CD4-positive, alpha-beta T cell (primary cell): Measurements from ENCODE around the gene RHOBTB3. TPM values are rescaled to one million over a fixed set of nuclear protein-coding genes. Genes with fewer than 3 reads are reported as not detected.

Experiments
- ATAC-seq: fragments of 200-7000 bp; cut with Tn5 transposase; one replicate; pipeline ENCODE4 v1.10.0; 2022; ENCODE audit warnings: mild to moderate bottlenecking; ENCODE audit not compliant: poor library complexity
- CTCF ChIA-PET: fragments of 350-600 bp; sonication (Branson Sonifier 250); formaldehyde crosslinking; loops from one replicate; lab custom pipeline; 2021; ENCODE audit warnings: antibody characterized with exemption, inconsistent platforms; lab: Charles Lee
- POLR2A ChIA-PET: fragments of 350-600 bp; sonication (Branson Sonifier 250); formaldehyde crosslinking; loops from one replicate; lab custom pipeline; 2021; ENCODE audit warnings: antibody characterized with exemption, inconsistent platforms; lab: Charles Lee
- DNase-seq, 14 experiments: peaks; one replicate each; pipeline ENCODE4 v3.0.0-alpha.2; 2013 to 2020; ENCODE audit warnings: mixed read lengths in 2 of 14
- H3K27ac ChIP-seq, 2 donors: one replicate each; pipeline versions ENCODE4 v1.5.1 to v1.7.0; 2013; ENCODE audit warnings: low read length in 2 of 2, low read depth in 1 of 2, mild to moderate bottlenecking in 1 of 2
- H3K27me3 ChIP-seq, 2 experiments: 1 replicate in 1 of 2; 2 replicates in 1 of 2; pipeline versions ENCODE4 v1.6.1 to v1.7.0; 2013; ENCODE audit warnings: low read length in 2 of 2, control low read depth in 1 of 2, mild to moderate bottlenecking in 1 of 2, moderate library complexity in 1 of 2; ENCODE audit not compliant: insufficient read depth in 2 of 2, control insufficient read depth in 1 of 2
- H3K36me3 ChIP-seq: one replicate; pipeline ENCODE4 v1.6.1; 2013; ENCODE audit warnings: low read length, control low read depth; ENCODE audit not compliant: insufficient read depth
- H3K4me1 ChIP-seq: one replicate; pipeline ENCODE4 v1.6.1; 2013; ENCODE audit warnings: low read length, control low read depth; ENCODE audit not compliant: insufficient read depth
- H3K4me3 ChIP-seq: one replicate; pipeline ENCODE4 v1.5.1; 2013; ENCODE audit warnings: mild to moderate bottlenecking, low read length, moderate library complexity
- H3K9me3 ChIP-seq, 2 experiments: 1 replicate in 1 of 2; 2 replicates in 1 of 2; pipeline versions ENCODE4 v1.6.1 to v1.7.0; 2013; ENCODE audit warnings: low read length in 2 of 2, mild to moderate bottlenecking in 2 of 2, control low read depth in 1 of 2, moderate library complexity in 1 of 2; ENCODE audit not compliant: control insufficient read depth in 1 of 2, insufficient read depth in 1 of 2
- H3K27ac Mint-ChIP-seq: one replicate; pipeline ENCODE4 v1.8.0; 2020; ENCODE audit warnings: mixed read lengths
- H3K27me3 Mint-ChIP-seq: one replicate; pipeline ENCODE4 v1.8.0; 2021; ENCODE audit warnings: mixed read lengths
- H3K36me3 Mint-ChIP-seq: one replicate; pipeline ENCODE4 v1.8.0; 2021; ENCODE audit warnings: low read depth, mixed read lengths
- H3K4me1 Mint-ChIP-seq: one replicate; pipeline ENCODE4 v1.8.0; 2021; ENCODE audit warnings: low read depth, mixed read lengths
- H3K4me3 Mint-ChIP-seq: one replicate; pipeline ENCODE4 v1.8.0; 2020; ENCODE audit warnings: mild to moderate bottlenecking, mixed read lengths
- H3K9me3 Mint-ChIP-seq: one replicate; pipeline ENCODE4 v1.8.0; 2020; ENCODE audit warnings: mixed read lengths
- intact Hi-C, 2 experiments: fragments of 100-400 bp; cut with DNase I in 1 of 2; cut with micrococcal nuclease in 1 of 2; formaldehyde crosslinking; loops; one replicate each; pipeline versions ENCODE4 v1.15.1 to v1.9.0; 2023 to 2025; cut with DNase I, micrococcal nuclease
- total RNA-seq, 174 experiments: library from RNA in 2 of 174; stranded (reverse) in 2 of 174; gene quantifications; one replicate each; pipeline ENCODE4 v1.2.3 and lab custom pipeline; 2021 to 2026
- TF ChIP-seq, protein P1 (sequence below): fragments of 200-600 bp; IDR thresholded peaks from one replicate; pipeline ENCODE4 v1.8.0; 2022; ENCODE audit warnings: antibody characterized with exemption, mild to moderate bottlenecking

Gene RHOBTB3
- total RNA-seq, 2 experiments from 2014 or later: 3.8 to 4.3 TPM

DNA sequence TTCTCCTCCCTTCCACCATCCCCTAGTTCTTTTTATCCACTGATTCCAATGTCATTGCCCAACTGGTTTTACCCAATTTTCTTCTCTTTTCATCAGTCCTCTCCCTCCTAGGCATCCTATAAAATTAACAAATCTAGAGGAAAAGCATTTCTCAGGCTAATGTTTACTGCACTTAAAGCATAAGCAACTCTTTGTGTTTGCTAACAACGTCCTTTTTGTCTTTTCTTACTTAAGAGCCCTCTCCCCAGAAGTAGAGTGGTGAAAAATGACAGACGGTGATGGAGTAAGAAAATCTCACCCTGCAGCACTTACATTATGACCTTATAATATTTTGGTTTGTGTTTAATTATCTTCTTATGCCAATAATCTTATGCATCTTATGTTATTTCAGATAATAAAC, 46.8 kb upstream of the RHOBTB3 start:
- CTCF ChIA-PET: no interaction called here

DNA sequence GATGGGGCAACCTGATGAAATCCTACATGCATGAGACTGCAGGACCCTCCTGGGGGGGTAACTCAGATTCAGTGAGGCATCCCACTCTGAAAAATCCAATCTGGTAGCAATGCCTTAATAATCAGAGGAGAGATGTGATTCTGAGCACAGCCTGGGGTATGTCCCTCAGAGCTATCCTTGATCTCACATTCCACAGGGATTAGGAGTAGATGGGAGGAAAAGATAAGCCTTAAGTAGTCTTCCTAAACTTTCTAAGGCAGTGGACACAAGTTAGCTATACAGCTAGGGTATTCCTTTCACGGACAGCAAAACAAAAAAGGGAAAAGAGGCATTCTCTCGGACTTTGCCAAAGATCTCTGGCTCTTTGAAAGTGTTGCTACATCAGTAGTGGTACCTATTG, 44.5 kb upstream of the RHOBTB3 start:
- H3K9me3 Mint-ChIP-seq: peaks cover 5% of the 10 kb centered on the region
- Histone ChIP-seq H3K27me3 (no peaks in the 10 kb centered on the region), H3K27ac (no peak overlapping the region), H3K4me3 (no peak overlapping the region), H3K9me3 (no peaks in the 10 kb centered on the region), H3K4me1 (no peaks in the 10 kb centered on the region), H3K36me3 (no peaks in the 10 kb centered on the region)
- H3K36me3 Mint-ChIP-seq: no peaks in the 10 kb centered on the region
- ChIA-PET CTCF (no interaction called here), POLR2A (no interaction called here)
- no peak overlapping the region for H3K4me3 Mint-ChIP-seq
- H3K27ac Mint-ChIP-seq: no peak overlapping the region
- DNase-seq (no peak), ATAC-seq (no peak)
- intact Hi-C loops: no loop called here
- TF ChIP-seq, protein P1, sequence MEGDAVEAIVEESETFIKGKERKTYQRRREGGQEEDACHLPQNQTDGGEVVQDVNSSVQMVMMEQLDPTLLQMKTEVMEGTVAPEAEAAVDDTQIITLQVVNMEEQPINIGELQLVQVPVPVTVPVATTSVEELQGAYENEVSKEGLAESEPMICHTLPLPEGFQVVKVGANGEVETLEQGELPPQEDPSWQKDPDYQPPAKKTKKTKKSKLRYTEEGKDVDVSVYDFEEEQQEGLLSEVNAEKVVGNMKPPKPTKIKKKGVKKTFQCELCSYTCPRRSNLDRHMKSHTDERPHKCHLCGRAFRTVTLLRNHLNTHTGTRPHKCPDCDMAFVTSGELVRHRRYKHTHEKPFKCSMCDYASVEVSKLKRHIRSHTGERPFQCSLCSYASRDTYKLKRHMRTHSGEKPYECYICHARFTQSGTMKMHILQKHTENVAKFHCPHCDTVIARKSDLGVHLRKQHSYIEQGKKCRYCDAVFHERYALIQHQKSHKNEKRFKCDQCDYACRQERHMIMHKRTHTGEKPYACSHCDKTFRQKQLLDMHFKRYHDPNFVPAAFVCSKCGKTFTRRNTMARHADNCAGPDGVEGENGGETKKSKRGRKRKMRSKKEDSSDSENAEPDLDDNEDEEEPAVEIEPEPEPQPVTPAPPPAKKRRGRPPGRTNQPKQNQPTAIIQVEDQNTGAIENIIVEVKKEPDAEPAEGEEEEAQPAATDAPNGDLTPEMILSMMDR: no peak
- H3K27me3 Mint-ChIP-seq: peaks cover 5% of the 10 kb centered on the region
- H3K4me1 Mint-ChIP-seq: no peaks in the 10 kb centered on the region

More for the DNA sequence above, 46.8 kb upstream of the RHOBTB3 start:
- Histone ChIP-seq H3K36me3 (no peaks in the 10 kb centered on the region), H3K27me3 (no peaks in the 10 kb centered on the region), H3K4me3 (no peak overlapping the region), H3K4me1 (no peaks in the 10 kb centered on the region), H3K9me3 (no peaks in the 10 kb centered on the region), H3K27ac (no peak overlapping the region)
- ATAC-seq (no peak), DNase-seq (no peak)
- no peaks in the 10 kb centered on the region for H3K9me3 Mint-ChIP-seq
- TF ChIP-seq, protein P1: no peak
- peaks cover 5% of the 10 kb centered on the region for H3K27me3 Mint-ChIP-seq
- no peaks in the 10 kb centered on the region for H3K4me1 Mint-ChIP-seq
- POLR2A ChIA-PET: no interaction called here
- no peak overlapping the region for H3K27ac Mint-ChIP-seq
- intact Hi-C loops: no loop called here
- H3K4me3 Mint-ChIP-seq: no peak overlapping the region
- H3K36me3 Mint-ChIP-seq: no peaks in the 10 kb centered on the region

DNA sequence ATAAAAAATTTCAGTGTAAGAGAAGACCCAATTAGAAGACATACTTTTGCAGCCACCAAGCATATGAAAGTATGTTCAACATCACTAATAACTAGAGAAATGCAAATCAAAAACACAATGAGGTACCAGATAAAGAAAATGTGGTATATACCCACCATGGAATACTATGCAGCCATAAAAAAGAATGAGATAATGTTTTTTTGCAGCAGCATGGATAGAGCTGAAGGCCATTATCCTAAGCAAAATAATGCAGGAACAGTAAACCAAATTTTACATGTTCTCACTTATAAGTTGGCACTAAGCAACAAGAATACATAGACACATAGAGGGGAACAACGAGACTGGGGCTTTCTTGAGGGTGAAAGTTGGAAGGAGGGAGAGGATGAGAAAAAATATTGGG, 41.5 kb upstream of the RHOBTB3 start:
- no peak for ATAC-seq
- CTCF ChIA-PET: no interaction called here
- no peaks in the 10 kb centered on the region for H3K4me1 ChIP-seq

More for the DNA sequence above, 41.5 kb upstream of the RHOBTB3 start:
- DNase-seq: no peak
- H3K36me3 ChIP-seq: no peaks in the 10 kb centered on the region
- TF ChIP-seq, protein P1: no peak
- Mint-ChIP-seq H3K36me3 (no peaks in the 10 kb centered on the region), H3K27me3 (no peaks in the 10 kb centered on the region), H3K4me3 (no peak overlapping the region), H3K9me3 (peaks cover 5% of the 10 kb centered on the region), H3K4me1 (no peaks in the 10 kb centered on the region), H3K27ac (no peak overlapping the region)
- no peaks in the 10 kb centered on the region for H3K9me3 ChIP-seq
- H3K27me3 ChIP-seq: no peaks in the 10 kb centered on the region
- POLR2A ChIA-PET: no interaction called here
- H3K4me3 ChIP-seq: no peak overlapping the region
- intact Hi-C loops: no loop called here
- H3K27ac ChIP-seq: no peak overlapping the region
